Fibroblast of skin of scalp (primary cell): Measurements from ENCODE around the gene SENP3. TPM values are rescaled to one million over a fixed set of nuclear protein-coding genes. Genes with fewer than 3 reads are reported as not detected.
A peak's percentile ranks its signal among the peaks of the same experiment; 100 is the strongest.

Source experiments
- DNase-seq: peaks from one replicate; pipeline ENCODE4 v3.0.0-alpha.2; 2013
- polyA plus RNA-seq, 2 experiments: library from polyadenylated mRNA; unstranded; fragments of 120-200 nt; gene quantifications; one replicate each; pipeline ENCODE4 v1.2.1, GENCODE V29; 2013; ENCODE audit not compliant: insufficient read length in 2 of 2

The SENP3 gene
- polyA plus RNA-seq (2013, experiment 1 of 2; ENCODE audit: insufficient read length): 56.3 TPM
- 60.1 TPM for polyA plus RNA-seq (2013, experiment 2 of 2; ENCODE audit: insufficient read length)

DNA sequence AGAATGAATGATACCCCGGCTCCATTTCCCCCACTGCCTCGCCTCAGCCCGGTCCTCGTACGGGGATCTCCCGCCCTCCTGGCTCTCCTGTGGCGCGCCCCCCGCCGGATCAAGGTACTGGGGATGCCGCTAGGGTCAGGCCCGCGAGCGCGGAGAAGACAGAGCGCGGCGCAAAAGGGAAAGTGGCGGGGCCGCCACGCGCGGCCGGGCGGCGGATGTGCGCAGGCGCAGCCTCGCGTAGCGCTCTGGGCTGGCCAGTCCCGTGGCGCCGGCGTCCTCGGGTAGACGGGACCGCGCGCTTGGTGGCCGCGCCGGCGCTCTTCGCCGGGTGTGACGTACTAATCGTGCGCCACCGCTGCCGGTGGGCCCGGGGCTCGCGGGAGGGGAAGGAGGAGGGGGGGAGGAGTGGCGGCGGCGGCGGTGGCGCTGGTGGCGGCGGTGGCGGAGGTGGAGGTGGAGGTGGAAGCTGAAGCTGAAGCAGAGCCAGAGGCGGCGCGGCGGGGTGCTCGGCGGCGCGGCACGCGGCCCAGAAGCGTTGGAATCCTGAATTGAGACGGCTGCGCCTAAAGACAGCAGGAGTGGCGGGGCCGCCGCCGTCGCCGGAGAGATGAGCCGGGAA lies at the start of gene SENP3:
TSS of gene SENP3 (plus strand) at position 331 of the 619 bp plus-strand sequence. CDS start 1,158 bp downstream, outside the sequence.
- peak; percentile 93 for DNase-seq

DNA sequence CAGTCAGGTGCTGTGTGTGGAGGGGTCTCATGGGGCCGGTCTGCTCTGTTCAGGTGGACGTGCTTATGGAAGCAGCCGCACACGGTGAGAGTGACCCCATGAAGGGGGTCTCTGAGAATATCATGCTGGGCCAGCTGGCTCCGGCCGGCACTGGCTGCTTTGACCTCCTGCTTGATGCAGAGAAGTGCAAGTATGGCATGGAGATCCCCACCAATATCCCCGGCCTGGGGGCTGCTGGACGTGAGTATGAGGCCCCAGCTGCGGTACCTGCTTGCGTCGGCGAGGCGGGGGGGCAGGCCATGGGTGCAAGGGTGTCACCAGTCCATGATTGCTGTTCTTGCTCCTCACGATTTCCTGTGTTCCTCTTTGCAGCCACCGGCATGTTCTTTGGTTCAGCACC lies 49.6 kb upstream of the SENP3 start:
- DNase-seq: no peak

DNA sequence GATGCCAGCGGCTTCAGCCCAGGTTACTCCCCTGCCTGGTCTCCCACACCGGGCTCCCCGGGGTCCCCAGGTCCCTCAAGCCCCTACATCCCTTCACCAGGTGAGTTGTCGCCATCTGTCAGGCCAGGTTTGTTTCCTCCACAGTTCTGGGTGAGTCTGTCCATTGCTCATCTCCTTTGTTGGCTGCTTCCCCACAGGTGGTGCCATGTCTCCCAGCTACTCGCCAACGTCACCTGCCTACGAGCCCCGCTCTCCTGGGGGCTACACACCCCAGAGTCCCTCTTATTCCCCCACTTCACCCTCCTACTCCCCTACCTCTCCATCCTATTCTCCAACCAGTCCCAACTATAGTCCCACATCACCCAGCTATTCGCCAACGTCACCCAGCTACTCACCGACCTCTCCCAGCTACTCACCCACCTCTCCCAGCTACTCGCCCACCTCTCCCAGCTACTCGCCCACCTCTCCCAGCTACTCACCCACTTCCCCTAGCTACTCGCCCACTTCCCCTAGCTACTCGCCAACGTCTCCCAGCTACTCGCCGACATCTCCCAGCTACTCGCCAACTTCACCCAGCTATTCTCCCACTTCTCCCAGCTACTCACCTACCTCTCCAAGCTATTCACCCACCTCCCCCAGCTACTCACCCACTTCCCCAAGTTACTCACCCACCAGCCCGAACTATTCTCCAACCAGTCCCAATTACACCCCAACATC lies 48.7 kb upstream of the SENP3 start:
- no peak for DNase-seq

DNA sequence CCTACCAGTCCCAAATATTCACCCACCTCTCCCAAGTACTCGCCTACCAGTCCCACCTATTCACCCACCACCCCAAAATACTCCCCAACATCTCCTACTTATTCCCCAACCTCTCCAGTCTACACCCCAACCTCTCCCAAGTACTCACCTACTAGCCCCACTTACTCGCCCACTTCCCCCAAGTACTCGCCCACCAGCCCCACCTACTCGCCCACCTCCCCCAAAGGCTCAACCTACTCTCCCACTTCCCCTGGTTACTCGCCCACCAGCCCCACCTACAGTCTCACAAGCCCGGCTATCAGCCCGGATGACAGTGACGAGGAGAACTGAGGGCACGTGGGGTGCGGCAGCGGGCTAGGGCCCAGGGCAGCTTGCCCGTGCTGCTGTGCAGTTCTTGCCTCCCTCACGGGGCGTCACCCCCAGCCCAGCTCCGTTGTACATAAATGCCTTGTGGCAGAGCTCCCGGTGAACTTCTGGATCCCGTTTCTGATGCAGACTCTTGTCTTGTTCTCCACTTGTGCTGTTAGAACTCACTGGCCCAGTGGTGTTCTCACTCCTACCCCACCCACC lies 47.8 kb upstream of the SENP3 start:
- no peak for DNase-seq

DNA sequence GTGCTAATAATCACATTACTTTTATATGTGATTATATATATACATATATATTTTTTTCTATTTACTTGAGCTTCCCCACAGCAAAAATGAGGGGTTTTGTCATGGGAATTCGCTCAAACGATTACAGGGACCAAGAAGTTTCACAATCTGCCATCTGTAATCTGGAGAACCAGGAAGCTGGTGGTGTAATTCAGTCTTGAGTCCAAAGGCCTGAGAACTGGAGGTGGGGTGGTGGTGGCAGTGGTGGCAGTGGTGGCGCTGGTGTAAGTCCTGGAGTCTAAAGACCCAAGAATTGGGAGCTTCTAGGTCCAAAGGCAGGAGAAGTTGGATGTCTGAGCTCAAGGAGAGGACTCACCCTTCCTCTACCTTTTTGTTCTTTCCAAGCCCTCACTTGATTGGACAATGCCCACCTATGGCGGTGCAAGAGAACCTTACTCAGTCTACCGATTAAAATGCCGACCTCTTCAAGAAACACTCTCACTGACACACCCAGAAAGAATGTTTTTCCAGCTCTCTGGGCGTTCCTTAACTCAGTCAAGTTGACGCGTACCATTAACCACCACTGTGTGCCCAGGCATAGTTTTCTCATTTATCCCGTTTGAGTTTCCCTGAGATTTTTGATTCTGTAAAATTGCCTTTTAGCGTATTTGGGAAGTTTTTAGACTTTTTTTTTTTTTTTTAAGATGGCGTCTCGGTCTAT lies 45.7 kb upstream of the SENP3 start:
- DNase-seq: no peak

DNA sequence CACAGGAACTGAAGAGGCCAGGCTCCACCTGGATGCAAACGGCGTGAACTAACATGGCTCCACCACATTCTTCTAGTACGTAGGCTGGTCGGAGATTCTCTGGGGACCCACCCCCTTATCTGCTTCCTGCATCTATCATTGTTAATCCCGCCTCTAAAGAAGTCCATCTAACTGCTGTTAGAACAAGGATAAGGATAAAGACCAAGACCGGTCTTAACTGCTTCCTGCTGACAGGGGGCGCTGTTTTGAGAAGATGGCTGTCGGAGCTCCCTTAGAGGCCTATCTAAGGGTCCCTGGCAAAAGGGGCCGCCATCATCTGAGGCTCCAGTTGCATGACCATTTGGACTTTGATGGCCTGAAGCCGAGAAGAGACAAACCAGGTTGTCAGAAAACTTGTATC lies 38.7 kb upstream of the SENP3 start:
- no peak for DNase-seq

DNA sequence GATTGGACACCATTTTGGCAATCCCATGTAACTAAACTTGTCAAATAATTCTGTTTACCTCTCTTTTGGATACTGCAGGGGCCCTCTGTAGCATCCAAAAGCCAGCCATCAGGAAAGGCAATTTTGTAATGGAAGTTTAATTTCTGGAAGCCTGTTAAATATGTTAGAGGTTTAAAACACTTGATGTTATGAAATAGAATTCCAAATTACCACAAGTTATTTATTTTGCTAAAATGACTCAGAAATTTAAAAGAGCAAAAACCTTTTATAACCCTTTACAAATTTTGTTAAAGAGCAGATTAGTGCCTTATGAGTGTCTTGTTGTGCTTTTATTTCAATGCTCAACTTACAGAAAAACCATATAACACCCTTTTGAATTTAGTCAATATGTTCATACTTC lies 32.9 kb upstream of the SENP3 start:
- DNase-seq: no peak

DNA sequence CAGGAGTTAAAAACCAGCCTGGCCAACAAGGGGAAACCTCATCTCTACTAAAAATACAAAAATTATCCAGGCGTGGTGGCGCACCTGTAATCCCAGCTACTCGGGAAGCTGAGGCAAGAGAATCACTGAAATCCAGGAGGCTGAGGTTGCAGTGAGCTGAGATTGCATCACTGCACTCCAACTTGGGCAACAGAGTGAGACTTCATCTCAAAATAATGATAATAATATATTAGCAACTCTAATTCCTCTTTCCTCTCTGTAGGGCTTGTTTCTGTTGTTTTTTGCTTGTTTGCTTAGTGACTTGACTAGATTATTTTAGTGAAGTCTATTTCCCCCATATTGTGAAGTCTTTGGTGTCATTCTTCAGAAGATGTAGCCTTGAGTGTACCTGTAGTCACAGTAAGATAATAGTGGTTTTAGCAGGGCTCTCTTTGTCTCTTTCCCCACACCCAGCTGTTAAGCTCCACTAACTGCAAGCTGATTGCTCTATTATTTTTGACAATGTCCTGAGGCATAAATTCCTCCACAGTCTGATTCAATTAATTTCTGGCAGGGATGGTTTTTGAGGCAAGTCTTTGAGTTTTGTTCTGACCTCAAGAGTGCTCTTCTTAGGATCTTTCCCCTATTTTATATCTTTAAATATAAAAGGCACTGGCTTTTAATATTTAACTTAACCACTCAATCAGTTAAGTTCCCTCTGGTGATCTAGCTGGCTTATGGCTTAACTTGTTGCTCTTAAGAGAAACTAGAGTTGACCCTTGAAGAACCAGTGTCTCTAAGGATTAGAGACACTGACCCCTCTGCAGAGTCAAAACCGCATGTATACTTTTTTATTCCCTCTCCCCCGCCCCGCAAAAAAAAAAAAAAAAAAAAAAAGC lies 31.5 kb upstream of the SENP3 start:
- DNase-seq: no peak

DNA sequence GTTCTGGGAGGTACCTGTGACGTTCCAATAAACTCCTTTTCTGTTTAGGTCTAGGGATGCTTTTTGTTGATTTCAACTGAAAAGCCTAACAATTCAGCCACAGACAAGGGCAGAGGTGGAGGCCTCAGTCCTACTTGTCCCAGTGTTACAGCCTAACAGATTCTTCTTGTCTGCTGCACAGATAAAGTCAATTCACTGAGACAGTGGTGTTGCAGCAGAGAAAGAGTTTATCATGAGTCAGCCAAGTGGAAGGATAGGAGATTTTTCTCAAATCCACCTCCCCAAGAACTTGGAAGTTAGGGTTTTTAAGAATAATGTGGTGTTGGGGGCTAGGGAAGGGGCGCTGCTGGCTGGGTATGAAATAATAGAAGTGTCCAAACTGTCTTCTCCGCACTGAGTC lies 23.7 kb upstream of the SENP3 start:
- DNase-seq: no peak

DNA sequence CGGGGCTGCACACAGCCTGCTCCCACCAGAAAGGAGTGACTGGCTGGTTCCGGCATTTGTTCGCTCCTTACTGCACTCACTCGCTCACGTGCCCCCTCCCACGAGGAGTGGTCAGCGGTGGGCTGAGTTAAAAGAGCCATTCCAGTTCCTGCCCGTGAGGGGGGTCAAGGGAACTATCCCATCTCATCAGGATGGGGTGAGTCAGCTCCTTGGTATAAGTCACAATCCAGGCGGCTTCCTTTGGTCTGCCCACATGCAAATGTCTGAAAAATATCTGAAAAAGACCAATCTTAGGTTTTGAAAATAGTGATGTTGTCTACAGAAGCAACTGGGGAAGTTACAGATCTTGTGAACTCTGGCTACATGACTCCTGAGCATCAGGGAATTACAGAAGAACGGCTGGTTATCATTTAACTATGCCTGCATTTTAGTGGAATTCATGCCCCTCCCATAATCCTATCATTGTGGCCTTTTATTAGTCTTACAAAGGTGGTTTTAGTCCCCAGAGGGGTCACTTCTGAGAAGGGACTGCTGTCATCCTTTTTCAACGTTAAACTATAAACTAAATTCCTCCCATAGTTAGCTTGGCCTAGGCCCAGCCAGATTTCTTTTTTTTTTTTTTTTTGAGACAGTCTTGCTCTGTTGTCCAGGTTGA lies 22.7 kb upstream of the SENP3 start:
- DNase-seq: no peak

DNA sequence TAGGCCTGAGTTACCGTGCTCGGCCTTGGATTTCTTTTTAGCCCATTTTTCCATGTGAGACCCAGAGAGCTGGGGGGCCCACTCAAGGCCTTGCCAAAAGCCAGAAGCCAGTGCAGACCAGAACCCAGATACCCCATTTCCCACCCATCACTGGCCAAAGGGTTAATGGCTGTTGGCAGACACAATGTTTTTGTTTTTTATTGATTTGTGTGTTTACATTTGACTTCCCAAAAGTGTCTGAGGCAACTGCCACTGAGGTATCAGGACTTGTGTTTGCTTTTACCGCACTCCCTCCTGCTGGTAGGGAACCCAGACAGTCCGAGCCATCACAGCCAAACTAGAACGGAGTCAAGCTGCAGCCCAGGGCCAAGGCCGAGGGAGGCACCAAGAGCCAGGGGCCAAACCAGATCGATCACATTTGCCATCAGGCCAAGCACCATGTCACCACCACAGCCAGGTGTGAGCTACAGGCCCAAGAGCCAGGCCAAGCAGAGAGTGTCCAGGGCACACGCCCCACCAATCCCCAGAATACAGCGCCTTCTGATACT lies 20.6 kb upstream of the SENP3 start:
- DNase-seq: no peak

DNA sequence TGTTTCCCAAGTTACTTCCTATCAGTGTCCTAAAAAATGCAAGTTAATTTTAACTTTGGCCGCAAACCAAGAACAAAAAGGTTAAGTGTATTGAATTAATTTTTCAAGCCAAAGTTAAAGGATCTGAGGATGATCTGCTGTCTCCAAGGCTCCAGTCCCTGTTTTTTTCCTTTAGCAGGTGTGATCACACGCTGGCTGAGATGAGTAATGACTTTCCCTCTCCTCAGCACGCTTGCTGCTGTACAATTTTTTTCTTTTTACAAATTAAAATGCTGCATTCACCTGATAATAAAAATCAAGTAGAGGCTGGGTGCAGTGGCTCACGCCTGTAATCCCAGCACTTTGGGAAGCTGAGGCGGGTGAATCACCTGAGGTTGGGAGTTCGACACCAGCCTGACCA lies 16.8 kb upstream of the SENP3 start:
- DNase-seq: no peak

DNA sequence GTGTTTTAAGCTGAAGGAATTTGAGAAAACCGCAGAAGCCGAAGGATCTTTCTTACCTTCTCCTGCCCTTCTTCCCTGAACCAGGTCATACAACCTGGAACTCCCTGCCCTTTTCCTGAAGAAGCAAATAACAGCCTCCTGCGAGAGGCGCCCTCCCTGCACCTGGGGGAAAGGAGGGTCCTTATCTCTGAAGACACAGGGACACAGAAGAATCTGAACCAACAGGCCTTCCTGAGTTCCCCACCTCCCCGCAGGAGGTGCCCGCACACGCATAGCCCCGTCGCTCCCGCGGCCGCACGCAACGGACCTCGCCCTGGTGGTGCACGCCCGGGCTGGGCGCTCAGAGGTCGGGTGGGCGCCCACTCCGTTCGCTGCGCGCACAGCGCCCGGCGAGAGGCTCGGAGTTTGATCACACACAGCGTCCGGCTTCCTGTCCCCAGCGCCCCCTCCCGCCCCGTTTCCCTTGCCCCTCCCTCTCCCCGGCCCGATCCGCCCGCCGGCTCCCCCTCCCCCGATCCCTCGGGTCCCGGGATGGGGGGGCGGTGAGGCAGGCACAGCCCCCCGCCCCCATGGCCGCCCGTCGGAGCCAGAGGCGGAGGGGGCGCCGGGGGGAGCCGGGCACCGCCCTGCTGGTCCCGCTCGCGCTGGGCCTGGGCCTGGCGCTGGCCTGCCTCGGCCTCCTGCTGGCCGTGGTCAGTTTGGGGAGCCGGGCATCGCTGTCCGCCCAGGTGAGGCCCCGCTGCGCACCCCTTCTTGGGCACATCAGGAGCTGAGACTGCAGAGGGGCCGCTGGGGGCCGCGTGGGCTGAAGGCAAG lies 12.9 kb upstream of the SENP3 start, which contains the start of gene TNFSF12:
TSS of gene TNFSF12 (plus strand) at position 474 of the 816 bp plus-strand sequence. CDS start at position 570, 96 bp downstream.
- DNase-seq: peak; percentile 47

DNA sequence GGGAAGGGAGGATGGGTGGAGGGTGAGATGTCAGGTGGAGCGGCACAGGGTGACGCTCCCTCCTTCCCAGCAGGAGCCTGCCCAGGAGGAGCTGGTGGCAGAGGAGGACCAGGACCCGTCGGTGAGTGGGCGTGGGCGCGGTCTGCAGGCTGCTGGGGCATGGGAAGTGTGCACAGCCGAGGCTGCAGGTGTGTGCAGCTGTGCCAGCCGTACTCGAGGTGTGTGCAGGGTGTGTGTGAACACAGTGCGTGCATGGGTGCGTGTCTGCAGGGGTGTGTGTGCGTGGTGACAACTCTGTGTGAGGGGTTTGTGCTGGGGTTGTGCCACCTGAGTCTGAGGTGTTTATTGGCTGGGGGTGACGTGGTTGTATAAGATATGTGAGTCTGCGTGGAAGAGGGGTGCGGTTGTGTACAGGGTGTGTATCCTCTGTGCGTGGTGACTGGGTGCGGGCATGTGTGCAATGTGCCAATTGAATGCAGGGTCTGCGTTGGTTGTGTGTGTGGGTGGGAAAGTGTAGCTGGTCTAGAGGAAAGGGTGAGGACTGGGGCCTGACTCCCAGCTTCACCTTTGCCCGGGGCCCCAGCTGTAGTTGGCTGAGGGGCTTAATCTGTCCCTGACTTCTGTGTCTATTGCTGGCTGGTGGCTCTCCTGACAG lies 12.2 kb upstream of the SENP3 start:
- no peak for DNase-seq

DNA sequence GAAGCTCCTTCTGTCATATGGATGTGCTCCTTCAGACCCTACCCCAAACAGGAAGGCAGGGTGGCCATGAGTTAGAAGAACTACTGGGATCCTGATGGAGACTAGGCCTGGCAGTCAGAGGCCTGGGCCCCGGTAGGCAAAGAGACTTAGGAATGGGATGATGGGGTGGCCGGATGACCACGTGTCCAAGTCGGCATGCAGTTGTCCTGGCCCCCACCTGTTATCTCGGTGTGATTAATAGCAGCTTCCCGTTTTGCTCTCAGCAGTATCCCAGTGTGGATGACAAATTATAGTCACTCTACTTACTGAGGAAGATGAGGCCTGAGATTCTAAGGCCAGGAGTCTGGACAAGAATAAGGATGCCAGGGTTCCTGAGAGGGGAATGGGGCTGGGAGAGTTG lies 11.4 kb upstream of the SENP3 start:
- DNase-seq: no peak

DNA sequence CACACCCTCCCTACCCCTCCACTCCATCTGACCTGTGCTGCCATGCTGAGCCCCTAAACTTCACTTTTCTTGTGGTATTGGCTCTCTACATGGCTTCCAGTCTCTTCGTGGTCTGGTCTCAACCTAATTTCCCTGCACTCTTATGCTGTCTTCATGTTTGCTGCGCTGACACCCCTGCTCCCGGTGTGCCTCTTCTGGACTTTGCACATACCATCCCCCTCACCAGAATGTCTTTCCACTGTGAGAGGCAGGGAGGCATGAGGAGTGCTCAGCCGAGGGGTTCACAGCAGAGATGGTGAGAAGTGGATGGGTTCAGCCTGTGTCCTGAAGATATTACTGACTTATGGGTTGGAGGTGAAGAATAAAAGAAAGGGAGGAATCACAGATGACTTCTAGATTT lies 10.3 kb upstream of the SENP3 start:
- DNase-seq: no peak

DNA sequence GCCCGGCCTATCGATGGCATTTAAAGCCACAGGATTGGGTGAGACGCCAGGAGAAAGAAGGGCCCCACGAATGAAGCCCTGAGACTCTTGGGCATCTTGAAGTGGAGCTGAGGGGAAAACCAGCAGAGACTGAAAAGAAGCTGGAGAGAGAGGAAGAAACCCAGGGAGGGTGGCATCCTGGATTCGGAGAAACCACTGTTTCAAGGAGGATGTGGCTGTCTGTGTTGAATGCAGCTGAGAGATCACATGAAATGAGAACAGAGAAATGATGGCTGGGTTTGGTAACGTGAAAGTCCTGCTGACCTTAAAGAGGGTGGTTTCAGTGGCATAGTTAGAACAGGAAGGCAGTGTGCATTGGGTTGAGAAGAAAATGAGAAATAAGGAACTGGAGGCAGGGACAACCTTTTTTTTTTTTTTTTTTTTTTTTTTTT lies 9.1 kb upstream of the SENP3 start:
- no peak for DNase-seq

DNA sequence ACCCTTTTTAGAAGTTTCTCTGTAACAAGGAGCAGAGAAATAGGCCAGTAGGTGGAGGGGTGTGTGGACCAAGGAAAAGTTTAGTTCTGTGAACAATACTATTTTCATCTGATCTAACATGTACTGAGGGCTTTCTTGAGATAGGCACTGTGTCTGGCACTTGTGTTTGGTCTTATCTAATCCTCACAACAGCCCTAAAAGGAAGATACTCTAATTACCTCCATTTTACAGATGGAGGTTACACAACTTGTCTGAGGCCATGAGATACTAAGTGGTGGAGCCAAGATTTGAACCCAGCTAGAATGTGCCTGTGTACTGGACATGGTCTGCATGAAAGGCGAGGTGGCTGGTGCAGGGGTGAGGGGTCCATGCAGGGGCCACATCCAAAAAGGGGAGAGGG lies 8.4 kb upstream of the SENP3 start:
- no peak for DNase-seq

DNA sequence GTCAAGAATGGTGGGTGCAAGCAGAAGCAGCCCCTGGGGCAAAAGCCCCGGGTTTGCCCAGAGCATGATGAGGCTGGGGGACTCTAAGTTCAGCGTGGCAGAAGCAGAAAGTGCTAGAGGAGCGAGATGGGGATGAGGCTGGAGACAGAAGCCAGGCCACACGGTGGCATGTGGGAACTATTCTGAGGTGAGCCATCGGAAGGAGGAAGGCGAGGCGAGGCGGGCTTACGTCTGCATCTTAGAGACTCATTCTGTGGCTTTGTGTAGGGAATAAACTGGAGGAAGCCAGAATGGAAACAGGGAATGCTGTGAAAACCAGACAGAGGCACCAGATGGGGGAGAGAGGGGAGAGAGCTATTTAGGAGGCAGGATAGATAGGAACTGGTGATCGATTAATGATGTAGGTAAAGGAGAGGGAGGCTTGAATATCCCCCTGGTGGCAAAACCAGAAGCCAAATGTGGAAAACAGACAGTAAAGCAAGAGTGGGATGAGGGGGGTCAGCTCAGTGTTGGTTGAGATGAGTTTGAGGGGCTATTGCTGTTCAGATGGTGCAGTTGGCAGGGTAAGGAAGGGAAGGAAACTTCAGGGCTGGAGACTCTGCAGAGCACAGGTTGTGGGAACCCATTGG lies 6.3 kb upstream of the SENP3 start:
- no peak for DNase-seq
